GM12872 (cell line): ENCODE data around the gene SLC29A3.

Experiments used
- TF ChIP-seq, protein P1 (sequence below): IDR thresholded peaks from 3 replicates; pipeline ENCODE4 v1.5.1; 2011; ENCODE audit warnings: low read depth, mild to moderate bottlenecking, low read length, moderate library complexity; ENCODE audit not compliant: insufficient read depth

SLC29A3 gene

DNA sequence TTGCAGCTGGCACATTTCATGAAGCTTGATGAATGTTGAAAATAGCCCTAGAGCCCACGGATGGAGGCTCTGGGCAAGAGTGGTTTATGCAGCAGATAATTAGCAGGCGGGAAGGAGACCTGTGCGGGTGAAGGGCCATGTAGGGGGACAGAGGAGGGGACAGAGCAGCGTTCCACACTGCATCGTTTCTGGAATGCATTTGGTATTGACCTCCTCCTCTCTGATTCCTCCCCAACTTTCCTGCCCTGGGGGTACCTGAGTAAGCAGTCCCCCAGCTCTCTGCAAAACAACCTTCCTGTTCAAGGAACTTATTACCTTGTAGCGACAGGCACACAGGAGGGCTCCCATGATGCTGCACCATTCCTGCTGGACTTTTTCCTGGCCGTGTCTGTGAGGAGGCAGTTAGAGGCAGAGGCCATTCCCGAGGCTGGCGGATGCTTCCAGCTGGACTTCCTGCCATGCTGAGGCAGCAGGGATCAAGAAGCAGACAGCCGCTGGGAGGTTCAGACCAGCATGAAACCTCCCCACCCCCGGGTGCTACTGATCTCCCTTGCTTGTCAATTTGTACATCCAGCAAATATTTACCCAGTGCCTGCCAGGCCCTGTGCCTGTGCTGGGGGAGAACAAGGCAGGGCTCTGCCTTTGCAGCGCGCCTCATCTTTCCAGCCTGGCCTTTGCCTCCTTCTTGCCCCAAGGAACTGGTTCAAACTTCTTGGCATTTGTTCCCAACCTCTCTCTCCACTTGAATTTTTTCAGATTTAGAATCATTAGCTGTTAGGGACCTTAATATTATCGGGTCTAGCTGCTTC lies 28.7 kb downstream of the SLC29A3 start:
- TF ChIP-seq, protein P1, sequence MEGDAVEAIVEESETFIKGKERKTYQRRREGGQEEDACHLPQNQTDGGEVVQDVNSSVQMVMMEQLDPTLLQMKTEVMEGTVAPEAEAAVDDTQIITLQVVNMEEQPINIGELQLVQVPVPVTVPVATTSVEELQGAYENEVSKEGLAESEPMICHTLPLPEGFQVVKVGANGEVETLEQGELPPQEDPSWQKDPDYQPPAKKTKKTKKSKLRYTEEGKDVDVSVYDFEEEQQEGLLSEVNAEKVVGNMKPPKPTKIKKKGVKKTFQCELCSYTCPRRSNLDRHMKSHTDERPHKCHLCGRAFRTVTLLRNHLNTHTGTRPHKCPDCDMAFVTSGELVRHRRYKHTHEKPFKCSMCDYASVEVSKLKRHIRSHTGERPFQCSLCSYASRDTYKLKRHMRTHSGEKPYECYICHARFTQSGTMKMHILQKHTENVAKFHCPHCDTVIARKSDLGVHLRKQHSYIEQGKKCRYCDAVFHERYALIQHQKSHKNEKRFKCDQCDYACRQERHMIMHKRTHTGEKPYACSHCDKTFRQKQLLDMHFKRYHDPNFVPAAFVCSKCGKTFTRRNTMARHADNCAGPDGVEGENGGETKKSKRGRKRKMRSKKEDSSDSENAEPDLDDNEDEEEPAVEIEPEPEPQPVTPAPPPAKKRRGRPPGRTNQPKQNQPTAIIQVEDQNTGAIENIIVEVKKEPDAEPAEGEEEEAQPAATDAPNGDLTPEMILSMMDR, result no peak

DNA sequence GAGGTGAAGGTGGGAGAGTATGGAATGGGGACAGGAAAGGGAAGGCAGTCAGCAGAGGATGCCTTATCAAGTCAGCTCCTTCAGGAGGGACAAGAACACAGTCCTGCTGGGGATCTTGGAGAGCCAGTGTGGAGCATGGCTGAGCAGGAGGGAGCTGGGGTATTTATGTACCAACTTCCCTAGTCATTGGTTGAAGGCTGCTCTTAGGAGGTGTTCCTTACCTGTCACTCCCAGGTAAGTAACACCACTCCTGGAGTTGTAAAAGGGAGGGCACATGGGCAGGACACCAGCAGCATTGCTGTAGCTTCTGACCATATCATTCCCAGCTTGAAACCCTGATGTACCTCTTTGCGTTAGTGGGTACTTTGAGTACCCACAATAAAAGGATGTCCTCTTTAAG lies 29.8 kb downstream of the SLC29A3 start:
- TF ChIP-seq, protein P1, result no peak

DNA sequence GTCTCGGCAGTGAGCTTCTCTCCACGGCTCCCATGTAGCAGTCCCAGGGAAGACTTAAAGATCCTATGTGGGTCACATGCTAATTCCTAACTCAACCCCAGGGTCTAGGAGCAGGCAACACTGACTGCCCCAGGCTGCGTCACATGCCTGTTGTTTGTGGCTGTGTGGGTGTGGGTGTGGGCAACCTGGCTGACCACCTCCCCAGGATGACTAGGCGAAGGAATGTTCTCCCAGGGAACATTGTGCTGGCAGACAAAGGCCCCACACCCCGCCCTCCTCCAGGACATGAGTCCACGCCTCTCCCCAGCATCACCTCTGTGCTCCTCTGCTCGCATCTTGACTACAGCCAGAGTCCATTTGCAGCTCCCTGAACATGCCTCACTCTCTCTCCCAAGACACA lies 30.3 kb downstream of the SLC29A3 start:
- TF ChIP-seq, protein P1, result no peak

DNA sequence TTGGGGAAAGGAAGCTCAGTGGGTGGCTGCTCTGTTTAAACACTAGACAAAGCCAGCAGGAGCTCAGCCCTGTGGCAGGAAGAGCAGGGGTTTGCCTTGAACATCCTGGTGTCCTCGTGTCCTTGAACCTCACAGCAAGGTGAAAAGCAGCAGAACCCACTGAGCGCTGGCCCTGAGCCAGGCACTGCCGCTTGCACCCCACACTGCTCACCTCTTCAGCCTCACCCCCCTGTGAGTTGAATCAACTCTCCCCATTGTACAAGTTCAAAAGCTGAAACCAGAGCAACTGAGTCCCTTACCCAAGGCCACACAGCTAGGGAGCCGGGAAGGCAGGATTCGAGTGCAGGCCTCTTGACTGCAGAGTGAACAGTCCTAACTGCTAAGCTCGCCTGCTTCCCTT lies 32.0 kb downstream of the SLC29A3 start:
- TF ChIP-seq, protein P1, result no peak

DNA sequence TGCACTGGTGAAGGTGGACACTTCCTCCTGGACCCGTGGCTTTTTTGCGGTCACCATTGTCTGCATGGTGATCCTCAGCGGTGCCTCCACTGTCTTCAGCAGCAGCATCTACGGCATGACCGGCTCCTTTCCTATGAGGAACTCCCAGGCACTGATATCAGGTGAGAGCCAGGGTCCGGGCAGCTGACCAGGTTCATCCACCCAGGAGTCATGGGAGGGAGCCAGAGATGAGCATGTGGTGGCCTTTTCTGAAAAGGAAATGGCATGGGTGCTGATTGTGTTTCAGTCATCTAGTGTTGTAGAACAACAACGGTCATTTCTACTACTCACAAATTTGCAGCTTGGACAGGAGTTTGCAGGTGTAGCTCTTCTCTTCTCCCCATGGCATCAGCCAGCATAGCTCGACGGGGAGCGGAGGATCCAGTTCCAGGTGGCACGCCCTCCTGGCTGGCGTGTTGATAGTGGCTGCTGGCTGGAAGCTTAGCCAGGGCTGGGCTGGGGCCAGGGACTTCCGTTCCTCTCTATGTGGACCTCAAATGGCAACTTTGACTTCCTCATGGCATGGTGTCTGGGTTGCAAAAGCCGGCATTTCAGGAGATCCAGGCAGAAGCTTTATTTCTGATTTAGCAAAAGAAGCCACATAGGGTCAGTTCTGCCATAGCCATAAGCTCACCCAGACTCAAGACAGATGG lies 32.7 kb downstream of the SLC29A3 start:
- TF ChIP-seq, protein P1, result no peak

DNA sequence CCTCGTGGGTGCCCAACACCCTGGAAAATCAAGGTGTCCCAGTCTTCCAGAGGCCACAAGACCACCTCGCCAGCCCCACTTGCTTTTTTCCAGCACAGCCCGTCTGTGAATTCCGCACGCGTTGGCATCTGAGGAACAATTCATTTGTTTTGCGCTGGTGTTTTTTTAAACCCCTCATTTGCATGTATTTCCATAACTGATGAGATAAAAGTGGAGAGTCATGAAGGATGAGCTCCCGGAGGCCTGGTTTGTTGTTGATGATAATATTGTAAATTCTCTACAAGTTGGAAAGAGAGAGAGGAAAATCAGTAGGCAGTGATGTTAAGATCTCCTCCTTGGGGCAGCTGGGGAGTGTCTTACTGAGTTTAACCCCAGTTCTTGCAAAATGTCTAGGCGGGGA lies 34.6 kb downstream of the SLC29A3 start:
- TF ChIP-seq, protein P1, result no peak

DNA sequence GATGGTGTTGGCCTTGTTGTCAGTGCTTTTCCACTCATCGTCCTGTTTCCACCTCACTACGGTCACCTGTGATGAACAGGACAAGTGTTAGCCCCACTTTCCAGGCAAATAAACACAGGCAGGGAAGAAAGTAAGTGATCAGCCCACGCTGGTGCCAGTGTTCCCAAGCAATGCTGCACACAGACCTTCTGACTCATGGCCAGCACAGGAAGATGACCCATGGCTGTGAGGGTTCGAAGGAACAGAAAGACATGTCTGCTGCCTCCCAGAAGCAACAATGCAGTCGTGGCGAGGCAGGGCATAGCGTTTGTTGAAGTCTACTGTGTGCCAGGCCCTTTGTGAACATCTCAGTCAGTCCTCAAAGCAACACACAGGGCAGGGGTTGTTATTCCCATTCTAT lies 35.7 kb downstream of the SLC29A3 start:
- TF ChIP-seq, protein P1, result no peak
